RWPE2 (cell line): ENCODE results near the gene LRRN2.
"Not testable (repeated sequence)": the region's sequence is repeated elsewhere in the genome, so short reads cannot be mapped to it uniquely, and the experiment has no call there.

Source experiments
- ATAC-seq: fragments of 200-7000 bp; cut with Tn5 transposase; 3 replicates; pipeline ENCODE4 v1.9.1; 2021; ENCODE audit warnings: low read depth
- DNase-seq: peaks from one replicate; pipeline ENCODE4 v3.0.0-alpha.2; 2020; ENCODE audit warnings: low spot score
- H3K27ac ChIP-seq: fragments of 450-650 bp; 2 replicates; pipeline ENCODE4 v1.5.1; 2017; ENCODE audit warnings: mild to moderate bottlenecking; ENCODE audit not compliant: poor library complexity, severe bottlenecking
- H3K27me3 ChIP-seq: fragments of 250-450 bp; sonication (Bioruptor Pico); 2 replicates; pipeline ENCODE4 v1.5.1; 2021; ENCODE audit warnings: mild to moderate bottlenecking, moderate library complexity; ENCODE audit not compliant: insufficient read depth, poor library complexity, severe bottlenecking
- H3K36me3 ChIP-seq: fragments of 250-450 bp; sonication (Bioruptor Pico); 2 replicates; pipeline ENCODE4 v1.5.1; 2020; ENCODE audit warnings: low read depth, mild to moderate bottlenecking, moderate library complexity
- H3K4me1 ChIP-seq: fragments of 250-450 bp; sonication (Bioruptor Pico); 2 replicates; pipeline ENCODE4 v1.5.1; 2021; ENCODE audit warnings: mild to moderate bottlenecking, moderate library complexity; ENCODE audit not compliant: insufficient read depth, poor library complexity, severe bottlenecking
- H3K4me3 ChIP-seq: fragments of 250-450 bp; sonication (Bioruptor Pico); 2 replicates; pipeline ENCODE4 v1.5.1; 2021; ENCODE audit warnings: mild to moderate bottlenecking, moderate library complexity; ENCODE audit not compliant: severe bottlenecking
- H3K9me3 ChIP-seq: fragments of 250-450 bp; sonication (Bioruptor Pico); 2 replicates; pipeline ENCODE4 v1.5.1; 2021; ENCODE audit warnings: mild to moderate bottlenecking, moderate library complexity; ENCODE audit not compliant: severe bottlenecking
- TF ChIP-seq, protein P1 (sequence below): fragments of 450-650 bp; IDR thresholded peaks from one replicate; pipeline ENCODE4 v1.5.1; 2017; ENCODE audit warnings: mild to moderate bottlenecking, moderate library complexity; ENCODE audit not compliant: poor library complexity, severe bottlenecking

The LRRN2 gene

DNA sequence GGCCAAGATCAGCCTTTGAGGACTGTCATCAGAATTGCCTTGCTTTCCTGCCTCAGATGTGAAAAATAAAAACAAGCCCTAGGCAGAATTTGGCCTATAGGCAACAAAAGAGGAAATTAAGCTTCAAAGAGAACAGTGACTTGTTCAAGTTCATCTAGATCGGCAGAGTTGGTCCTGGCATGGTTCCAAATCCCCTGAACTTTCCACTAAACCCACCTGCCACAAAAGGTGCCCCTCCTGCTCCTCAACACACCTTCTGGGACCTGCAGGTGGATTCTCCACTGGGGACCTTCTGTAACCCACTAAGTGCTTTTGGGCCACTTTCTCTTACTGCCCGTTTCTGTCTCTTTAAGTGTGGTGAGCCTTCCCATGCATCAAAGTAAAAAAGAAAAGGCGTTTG, 42.5 kb upstream of the LRRN2 start:
- Histone ChIP-seq H3K9me3 (no peaks in the 10 kb centered on the region), H3K27ac (peak overlapping the region; percentile 18), H3K4me3 (no peak overlapping the region), H3K27me3 (no peaks in the 10 kb centered on the region), H3K36me3 (no peaks in the 10 kb centered on the region), H3K4me1 (peaks cover 21% of the 10 kb centered on the region)
- TF ChIP-seq, protein P1, sequence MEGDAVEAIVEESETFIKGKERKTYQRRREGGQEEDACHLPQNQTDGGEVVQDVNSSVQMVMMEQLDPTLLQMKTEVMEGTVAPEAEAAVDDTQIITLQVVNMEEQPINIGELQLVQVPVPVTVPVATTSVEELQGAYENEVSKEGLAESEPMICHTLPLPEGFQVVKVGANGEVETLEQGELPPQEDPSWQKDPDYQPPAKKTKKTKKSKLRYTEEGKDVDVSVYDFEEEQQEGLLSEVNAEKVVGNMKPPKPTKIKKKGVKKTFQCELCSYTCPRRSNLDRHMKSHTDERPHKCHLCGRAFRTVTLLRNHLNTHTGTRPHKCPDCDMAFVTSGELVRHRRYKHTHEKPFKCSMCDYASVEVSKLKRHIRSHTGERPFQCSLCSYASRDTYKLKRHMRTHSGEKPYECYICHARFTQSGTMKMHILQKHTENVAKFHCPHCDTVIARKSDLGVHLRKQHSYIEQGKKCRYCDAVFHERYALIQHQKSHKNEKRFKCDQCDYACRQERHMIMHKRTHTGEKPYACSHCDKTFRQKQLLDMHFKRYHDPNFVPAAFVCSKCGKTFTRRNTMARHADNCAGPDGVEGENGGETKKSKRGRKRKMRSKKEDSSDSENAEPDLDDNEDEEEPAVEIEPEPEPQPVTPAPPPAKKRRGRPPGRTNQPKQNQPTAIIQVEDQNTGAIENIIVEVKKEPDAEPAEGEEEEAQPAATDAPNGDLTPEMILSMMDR: no peak
- DNase-seq (no peak), ATAC-seq (peak; percentile 7; the same call in 1 of the 3 replicates)

DNA sequence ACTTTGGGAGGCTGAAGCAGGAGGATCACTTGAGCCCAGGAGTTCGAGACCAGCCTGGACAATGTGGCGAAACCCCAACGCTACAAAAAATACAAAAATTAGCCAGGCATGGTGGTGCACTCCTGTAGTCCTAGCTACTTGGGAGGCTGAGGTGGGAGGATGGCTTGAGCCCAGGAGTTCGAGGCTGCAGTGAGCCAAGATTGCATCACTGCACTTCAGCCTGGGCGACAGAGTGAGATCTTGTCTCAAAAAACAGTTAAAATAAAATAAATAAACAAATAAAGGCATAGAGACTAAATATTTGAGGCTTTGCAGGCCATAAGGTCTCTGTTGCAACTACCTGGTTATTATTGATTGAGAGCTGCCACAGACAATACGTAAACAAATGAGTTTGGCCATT, 41.9 kb upstream of the LRRN2 start:
- peaks cover 21% of the 10 kb centered on the region for H3K4me1 ChIP-seq
- not testable (repeated sequence) for H3K36me3 ChIP-seq, H3K27ac ChIP-seq, H3K27me3 ChIP-seq, DNase-seq, H3K9me3 ChIP-seq, H3K4me3 ChIP-seq, ATAC-seq

DNA sequence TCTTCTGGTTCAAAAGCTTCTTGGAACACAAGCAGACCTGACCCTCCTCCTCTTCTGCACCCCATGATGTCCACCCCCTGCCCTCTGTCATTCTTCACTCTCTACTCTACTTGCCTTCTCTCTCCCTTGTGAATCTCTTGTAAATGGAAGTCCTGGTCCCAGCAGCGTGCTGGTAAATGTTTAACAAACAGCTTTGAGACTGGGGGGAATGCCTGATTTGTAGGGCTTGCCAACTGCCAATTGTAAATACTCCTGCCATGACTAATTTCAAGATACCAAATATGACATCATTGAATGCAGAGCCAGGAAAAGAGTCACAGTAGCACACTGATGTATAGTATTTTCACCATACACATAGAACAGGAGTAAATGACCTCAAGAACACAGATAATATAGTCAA, 40.9 kb upstream of the LRRN2 start:
- H3K4me1 ChIP-seq: peaks cover 21% of the 10 kb centered on the region
- H3K36me3 ChIP-seq: no peaks in the 10 kb centered on the region
- ATAC-seq (peak; percentile 69), DNase-seq (no peak)
- no peaks in the 10 kb centered on the region for H3K9me3 ChIP-seq
- no peaks in the 10 kb centered on the region for H3K27me3 ChIP-seq
- peak overlapping the region; percentile 32 for H3K27ac ChIP-seq
- H3K4me3 ChIP-seq: no peak overlapping the region
- TF ChIP-seq, protein P1: no peak

DNA sequence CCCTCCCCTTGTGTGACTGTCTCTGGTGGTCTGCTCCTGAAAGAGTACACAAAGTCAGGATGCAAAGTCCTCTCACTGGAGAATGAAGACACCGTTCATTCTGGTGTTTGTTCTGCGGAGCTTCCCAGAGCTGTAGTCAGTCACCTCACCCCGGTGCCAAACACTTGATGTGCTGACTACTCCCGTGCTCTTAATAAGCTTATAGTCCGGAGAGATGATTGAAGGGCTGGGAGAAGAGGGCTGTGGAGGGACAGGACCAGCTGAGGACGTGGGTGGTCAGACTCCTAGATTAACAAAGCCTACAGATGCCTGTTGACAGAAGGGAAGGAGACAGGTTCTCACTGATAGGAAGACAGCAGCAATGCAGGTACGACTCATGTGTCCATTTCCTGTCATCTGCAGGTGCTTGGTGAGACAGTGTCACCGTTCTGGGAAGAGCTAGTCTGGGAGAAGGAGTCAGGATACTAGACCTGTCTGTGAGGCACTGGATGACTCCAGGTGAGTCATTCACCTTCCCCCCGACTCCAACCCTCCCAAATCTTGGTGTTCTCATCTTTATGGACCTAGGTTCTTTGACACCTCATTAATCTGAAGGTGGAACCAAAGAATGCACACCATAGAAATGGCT, 40.4 kb upstream of the LRRN2 start:
- peak overlapping the region; percentile 32 for H3K27ac ChIP-seq
- TF ChIP-seq, protein P1: no peak
- H3K4me1 ChIP-seq: peaks cover 21% of the 10 kb centered on the region
- H3K9me3 ChIP-seq: no peaks in the 10 kb centered on the region
- DNase-seq (no peak), ATAC-seq (peak; percentile 63)
- no peaks in the 10 kb centered on the region for H3K27me3 ChIP-seq
- no peaks in the 10 kb centered on the region for H3K36me3 ChIP-seq
- H3K4me3 ChIP-seq: no peak overlapping the region

DNA sequence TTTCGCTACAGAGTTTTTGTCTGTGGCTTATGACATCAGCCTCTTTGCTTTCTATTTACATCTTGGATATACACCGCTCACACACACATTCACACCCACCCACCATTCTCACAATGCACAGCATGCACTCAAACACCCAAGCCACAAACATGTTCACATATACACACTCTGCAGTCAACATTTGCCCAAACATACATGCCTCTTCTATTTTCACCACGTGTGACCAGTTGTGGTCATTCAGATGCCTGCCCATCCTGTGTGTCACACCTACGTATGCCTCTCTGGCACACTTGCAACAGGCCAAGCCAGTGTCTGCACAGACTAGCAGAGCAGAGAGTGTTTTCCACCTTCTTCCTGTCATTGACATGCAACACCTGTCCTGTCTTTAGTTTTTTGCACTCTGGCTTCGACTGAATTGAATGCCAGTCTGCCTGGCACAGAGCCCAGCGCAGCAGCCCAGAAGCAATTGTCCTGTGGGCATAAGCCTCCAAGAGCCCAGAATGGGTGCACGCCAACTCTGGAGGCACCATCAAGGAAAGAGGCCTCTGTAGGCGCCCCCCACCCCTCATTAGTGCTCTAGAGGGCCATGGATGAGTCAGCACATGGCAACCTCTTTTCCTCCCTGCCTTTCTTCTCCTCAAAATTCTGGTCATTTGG, 37.7 kb upstream of the LRRN2 start:
- TF ChIP-seq, protein P1: no peak
- Histone ChIP-seq H3K9me3 (no peaks in the 10 kb centered on the region), H3K27ac (no peak overlapping the region), H3K4me1 (peaks cover 10% of the 10 kb centered on the region), H3K27me3 (no peaks in the 10 kb centered on the region), H3K4me3 (no peak overlapping the region), H3K36me3 (no peaks in the 10 kb centered on the region)
- ATAC-seq: no peak
- DNase-seq: no peak
